GM18519 (cell line): ENCODE results near the gene SERPINI1.
"Not testable (repeated sequence)": the region's sequence is repeated elsewhere in the genome, so short reads cannot be mapped to it uniquely, and the experiment has no call there.

Source experiments
- ATAC-seq: cut with Tn5 transposase; IDR thresholded peaks from one replicate; pipeline ENCODE4 v1.9.1; 2021; ENCODE audit warnings: mild to moderate bottlenecking, moderate library complexity; ENCODE audit not compliant: unreplicated experiment, low FRiP score

Gene SERPINI1

DNA sequence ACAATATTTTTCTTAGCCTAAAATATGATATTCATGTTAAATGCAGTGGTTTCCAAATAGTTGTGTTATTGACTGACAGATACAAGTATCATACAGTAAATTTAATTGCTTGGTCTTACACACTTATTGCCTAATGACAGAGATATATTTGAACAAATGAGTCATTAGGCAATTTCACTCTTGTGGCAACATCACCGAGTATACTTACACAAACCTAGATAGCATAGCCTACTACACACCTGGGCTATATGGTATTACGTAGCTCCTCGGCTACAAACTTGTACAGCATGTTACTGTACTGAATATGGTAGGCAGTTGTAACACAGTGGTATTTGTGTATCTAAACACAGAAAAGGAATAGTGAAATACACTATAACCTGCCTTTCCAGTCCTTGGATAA is 50.3 kb downstream of the SERPINI1 start:
- no peak for ATAC-seq

DNA sequence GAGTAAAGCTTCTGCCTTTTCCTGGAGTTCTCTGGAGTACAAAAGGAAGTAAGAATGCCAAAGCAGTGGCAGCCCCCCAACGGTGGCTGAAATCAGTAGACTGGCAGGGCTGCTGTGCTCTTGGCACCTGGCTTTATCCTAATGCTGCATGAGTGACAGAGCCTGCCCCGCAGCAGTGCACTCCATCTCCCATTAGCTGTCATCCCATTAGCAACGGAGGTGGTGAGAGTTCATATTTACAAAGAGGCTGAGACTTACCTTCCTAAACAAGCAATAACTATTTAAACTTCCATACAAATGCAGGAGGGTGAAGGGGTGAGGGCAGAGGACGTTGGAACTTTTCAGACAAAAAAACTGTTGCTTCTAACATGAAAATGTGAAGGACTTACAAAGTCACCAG is 51.9 kb downstream of the SERPINI1 start:
- ATAC-seq = no peak

GRCh38 chr3:167798443-167798842 is 62.9 kb downstream of the SERPINI1 start:
- ATAC-seq = peak; percentile 69

DNA sequence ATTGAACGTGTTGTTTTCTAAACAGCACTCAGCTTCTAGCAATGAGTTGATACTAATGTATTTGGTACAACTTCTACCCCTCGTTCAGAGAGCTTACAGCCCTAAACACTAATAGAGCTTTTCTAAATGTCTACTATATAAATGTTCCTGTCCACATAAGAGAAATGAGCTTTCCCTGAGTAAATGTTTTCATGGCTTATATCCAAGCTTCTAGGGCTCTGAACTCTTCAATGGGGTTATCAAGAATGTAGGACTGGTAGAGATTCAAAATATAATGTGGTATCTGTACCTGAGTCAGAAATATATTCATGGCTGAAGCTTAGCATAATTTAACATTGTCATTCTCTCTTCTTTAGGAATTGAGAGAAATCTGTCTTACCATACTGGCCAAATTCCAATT is 73.4 kb downstream of the SERPINI1 start:
- no peak for ATAC-seq

DNA sequence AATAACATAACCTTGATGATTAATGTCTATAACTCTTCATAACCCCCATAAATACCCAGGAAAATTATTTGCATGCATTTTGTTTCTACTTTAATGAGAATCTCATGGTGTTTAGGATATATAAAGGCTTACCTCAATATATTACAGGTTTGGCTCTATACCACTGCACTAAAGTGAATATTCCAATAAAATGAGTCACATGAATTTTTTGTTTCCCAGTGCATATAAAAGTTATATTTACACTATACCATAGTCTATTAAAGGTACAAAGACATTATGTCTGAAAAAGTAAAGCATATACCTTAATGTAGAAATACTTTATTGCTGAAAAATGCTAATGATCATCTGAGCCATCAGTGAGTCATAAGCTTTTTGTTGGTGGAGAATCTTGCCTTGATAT is 74.7 kb downstream of the SERPINI1 start:
- ATAC-seq = no peak

DNA sequence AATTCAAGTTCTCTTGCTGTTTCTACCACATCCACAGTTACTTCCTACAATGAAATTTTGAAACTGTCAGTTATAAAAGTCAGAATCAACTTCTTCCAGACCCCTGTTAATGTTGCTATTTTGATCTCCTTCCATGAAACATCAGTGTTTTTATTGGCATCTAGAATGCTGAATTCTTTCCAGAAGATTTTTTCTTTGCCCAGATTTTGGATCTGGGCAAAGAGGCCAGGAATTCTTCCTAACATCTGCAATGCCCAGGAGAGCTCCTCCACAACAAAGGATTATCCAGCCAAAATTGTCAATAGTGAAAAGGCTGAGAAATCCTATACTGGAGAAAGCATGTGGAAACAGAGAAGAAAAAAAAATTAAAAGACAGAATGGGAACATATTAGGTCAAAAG is 75.5 kb downstream of the SERPINI1 start:
- no peak for ATAC-seq

GRCh38 chr3:167813169-167814123 is 77.9 kb downstream of the SERPINI1 start:
- ATAC-seq = no peak

DNA sequence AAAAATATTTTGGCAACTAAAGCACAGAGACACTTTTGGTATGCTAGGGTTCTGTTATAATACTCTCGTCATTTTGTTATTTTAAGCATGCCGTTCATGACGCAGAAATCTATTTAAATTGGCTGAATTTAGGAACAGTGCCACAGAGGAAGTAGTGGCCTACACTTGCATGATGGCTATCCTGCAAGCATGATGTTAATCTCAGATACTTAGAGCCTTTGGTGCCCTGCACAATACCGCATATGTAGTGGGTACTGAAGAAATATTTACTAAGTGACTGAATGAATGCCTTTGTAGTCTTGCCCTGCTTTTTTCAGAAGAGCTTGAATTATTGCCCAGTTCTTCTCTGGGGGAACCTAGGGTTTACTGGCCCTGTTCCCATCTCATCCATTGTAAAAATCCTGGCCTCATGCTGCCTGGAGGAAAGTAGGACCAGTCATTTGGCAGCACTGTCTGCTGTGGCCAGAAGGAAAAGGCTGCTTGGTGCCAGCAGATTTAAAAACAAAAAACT is 79.0 kb downstream of the SERPINI1 start:
- ATAC-seq = no peak

GRCh38 chr3:167816953-167817352 is 81.4 kb downstream of the SERPINI1 start:
- ATAC-seq = no peak

- ATAC-seq = no peak
Measured at GRCh38 chr3:167820102-167820865, 84.8 kb downstream of the SERPINI1 start.

GRCh38 chr3:167821248-167821805 is 85.8 kb downstream of the SERPINI1 start:
- no peak for ATAC-seq

GRCh38 chr3:167823738-167824137 is 88.2 kb downstream of the SERPINI1 start:
- no peak for ATAC-seq

GRCh38 chr3:167827588-167827987 is 92.1 kb downstream of the SERPINI1 start:
- not testable (repeated sequence) for ATAC-seq

DNA sequence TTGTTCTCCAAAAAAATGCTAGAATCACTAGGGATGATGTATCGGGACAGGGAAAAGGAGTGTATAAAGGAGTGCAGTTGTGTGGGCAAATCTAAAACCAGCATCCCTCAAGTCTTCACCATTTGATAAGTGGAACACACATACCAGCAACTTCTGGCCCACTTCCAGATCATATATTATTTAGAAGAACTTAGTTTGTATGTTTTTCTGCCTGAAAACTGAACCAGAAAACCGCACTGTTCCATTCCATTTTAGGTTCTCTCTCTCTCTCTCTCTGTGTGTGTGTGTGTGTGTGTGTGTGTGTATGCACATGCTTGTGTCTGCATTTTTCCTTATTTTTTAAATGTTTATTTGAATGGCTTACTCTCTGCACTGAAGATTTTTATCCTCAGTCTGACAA is 93.5 kb downstream of the SERPINI1 start:
- ATAC-seq = no peak

DNA sequence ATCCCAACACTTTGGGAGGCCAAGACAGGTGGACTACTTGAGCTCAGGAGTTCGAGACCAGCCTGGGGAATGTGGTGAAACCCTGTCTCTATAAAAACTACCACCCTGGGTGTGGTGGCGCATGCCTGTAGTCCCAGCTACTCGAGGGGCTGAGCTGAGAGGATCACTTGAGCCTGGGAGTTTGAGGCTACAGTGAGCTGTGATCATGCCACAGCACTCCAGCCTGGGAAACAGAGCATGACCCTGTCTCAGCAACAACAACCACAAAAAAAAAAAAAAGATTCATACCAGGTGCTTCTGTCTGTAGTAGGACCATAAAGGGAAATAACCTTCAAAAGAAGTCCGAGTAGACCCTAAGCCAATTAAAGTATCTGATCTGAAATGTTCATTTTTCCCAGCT is 94.5 kb downstream of the SERPINI1 start:
- ATAC-seq = no peak

DNA sequence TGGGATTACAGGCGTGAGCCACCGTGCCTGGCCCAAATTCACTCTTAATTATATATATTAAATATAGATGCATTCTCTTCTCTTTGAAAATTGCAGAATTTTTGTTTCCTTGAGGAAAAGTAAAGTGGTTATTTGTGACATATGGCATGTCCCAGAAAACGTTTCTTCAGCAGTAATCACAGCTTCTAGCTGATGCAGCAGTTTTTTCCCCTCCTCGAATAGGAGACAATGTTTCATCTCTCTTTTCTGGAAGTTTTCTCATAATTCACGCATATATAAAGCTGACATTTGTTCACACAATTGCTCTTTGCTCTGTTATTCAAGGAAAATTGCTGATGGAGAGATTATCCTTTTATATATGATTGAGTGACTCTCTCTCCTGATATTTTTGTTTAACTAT is 99.8 kb downstream of the SERPINI1 start:
- no peak for ATAC-seq

DNA sequence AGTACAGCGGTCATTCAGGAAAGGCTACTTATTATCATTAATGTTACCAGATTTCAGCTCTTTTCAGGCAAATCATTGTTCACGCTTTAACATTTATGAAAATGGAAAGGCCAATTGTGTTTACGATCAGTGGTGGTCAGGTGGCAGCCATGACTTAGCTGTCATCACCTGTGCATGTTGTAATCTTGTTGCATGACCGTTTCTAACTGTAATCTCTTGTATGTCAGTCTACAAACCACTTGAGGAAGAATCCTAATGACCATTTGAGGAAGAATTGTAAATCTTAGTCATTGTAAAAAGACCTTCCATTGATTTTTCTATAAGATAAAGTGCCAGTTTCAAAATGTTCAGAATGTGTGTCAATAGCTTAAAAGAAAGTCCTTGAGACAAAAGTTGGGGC is 100.4 kb downstream of the SERPINI1 start:
- no peak for ATAC-seq

DNA sequence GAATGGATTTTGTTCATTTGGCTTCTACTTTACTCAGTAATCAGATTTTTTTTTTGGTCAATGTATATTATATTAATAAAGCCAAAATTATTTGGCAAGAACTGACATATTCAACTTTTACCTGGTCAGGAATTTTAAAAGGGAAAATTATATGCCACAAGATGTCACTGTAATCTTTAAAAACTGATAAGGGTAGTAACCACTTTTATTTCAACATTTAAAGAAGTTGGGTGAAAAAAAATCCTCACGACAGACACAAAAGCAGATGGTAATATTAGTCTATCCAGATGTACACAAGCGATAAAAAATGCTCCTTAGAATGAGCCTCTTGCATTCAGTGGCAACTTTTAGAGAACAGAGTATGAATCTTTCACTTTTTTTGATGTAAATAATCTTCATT is 101.9 kb downstream of the SERPINI1 start:
- ATAC-seq = no peak

- ATAC-seq = no peak
Measured at GRCh38 chr3:167839460-167840134, 104.1 kb downstream of the SERPINI1 start.

DNA sequence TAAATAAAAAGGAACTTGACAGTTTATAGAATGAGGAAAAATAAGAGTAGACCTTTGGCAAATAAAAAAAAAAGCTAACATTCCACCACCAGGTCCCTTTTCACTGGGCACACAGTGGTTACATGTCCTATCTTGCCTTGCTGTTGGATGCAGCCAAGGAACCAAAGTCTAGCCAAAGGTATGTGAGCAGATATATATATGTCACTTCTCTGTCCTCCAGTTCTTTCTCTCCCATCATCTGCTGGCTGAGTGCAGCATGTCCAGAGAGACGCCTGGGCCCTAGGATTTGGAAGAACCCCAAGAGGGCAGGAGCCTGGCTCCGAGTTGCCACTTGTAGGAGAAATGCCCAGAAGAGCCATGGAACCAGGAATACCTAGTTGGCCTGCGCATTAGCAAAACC is 104.7 kb downstream of the SERPINI1 start:
- no peak for ATAC-seq

- ATAC-seq = no peak
Measured at GRCh38 chr3:167843481-167843880, 108.0 kb downstream of the SERPINI1 start.
